Skeletal muscle tissue (tissue), 4 donors: ENCODE measurements around the gene TIMM23. TPM values are rescaled to one million over a fixed set of nuclear protein-coding genes. Genes with fewer than 3 reads are reported as not detected.
"Not testable (repeated sequence)": the region's sequence is repeated elsewhere in the genome, so short reads cannot be mapped to it uniquely, and the experiment has no call there.

Experiments
- H3K27ac ChIP-seq: one replicate; pipeline ENCODE4 v1.7.0; 2013; ENCODE audit warnings: mild to moderate bottlenecking, low read depth, low read length, inconsistent platforms
- H3K27me3 ChIP-seq, 3 donors: one replicate each; pipeline ENCODE4 v1.7.0; 2013; ENCODE audit warnings: low read length in 3 of 3; ENCODE audit not compliant: control insufficient read depth in 3 of 3, insufficient read depth in 3 of 3
- H3K36me3 ChIP-seq, 3 donors: one replicate each; pipeline ENCODE4 v1.7.0; 2013; ENCODE audit warnings: low read length in 3 of 3; ENCODE audit not compliant: control insufficient read depth in 3 of 3, insufficient read depth in 3 of 3
- H3K4me1 ChIP-seq, 3 donors: one replicate each; pipeline ENCODE4 v1.7.0; 2013; ENCODE audit warnings: low read length in 3 of 3, mild to moderate bottlenecking in 3 of 3; ENCODE audit not compliant: control insufficient read depth in 3 of 3, insufficient read depth in 3 of 3
- H3K4me3 ChIP-seq, 3 donors: one replicate each; pipeline ENCODE4 v1.7.0; 2013; ENCODE audit warnings: low read length in 3 of 3
- H3K9ac ChIP-seq, 3 donors: one replicate each; pipeline ENCODE4 v1.7.0; 2013; ENCODE audit warnings: low read length in 3 of 3, mild to moderate bottlenecking in 3 of 3, moderate library complexity in 2 of 3, low read depth in 1 of 3
- H3K9me3 ChIP-seq, 3 donors: one replicate each; pipeline ENCODE4 v1.7.0; 2013; ENCODE audit warnings: low read length in 3 of 3; ENCODE audit not compliant: control insufficient read depth in 3 of 3
- total RNA-seq: library from RNA; depleted of rRNA; stranded (reverse); fragments of >200 nt; gene quantifications from one replicate; pipeline ENCODE4 v1.2.3, GENCODE V29; 2014
- donor health status: Osteomylitis.

Gene TIMM23, protein sequence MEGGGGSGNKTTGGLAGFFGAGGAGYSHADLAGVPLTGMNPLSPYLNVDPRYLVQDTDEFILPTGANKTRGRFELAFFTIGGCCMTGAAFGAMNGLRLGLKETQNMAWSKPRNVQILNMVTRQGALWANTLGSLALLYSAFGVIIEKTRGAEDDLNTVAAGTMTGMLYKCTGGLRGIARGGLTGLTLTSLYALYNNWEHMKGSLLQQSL
- total RNA-seq: 61.6 TPM

GRCh38 chr10:45972106-45972812 is at the start of gene TIMM23:
TIMM23 (plus strand) TSS chr10:45972489; CDS start chr10:45972625, 136 bp downstream.
- Histone ChIP-seq H3K27ac (peak within 1 kb of the TSS; percentile 70), H3K9ac (peak within 1 kb of the TSS; percentile 86 to 89 (median 86)), H3K4me1 (peaks cover 6 to 17% (median 9%) of the 10 kb centered on the region in 3 donors), H3K4me3 (peak within 1 kb of the TSS; percentile 81 to 91 (median 86))
- not testable (repeated sequence) for H3K9me3 ChIP-seq, H3K36me3 ChIP-seq, H3K27me3 ChIP-seq

GRCh38 chr10:45926790-45927189 is 45.5 kb upstream of the TIMM23 start:
- not testable (repeated sequence) for H3K27ac ChIP-seq, H3K4me1 ChIP-seq, H3K36me3 ChIP-seq, H3K9me3 ChIP-seq, H3K27me3 ChIP-seq, H3K9ac ChIP-seq, H3K4me3 ChIP-seq

GRCh38 chr10:45931305-45931704 is 41.0 kb upstream of the TIMM23 start:
- not testable (repeated sequence) for H3K9ac ChIP-seq, H3K27ac ChIP-seq, H3K36me3 ChIP-seq, H3K4me1 ChIP-seq, H3K4me3 ChIP-seq, H3K27me3 ChIP-seq, H3K9me3 ChIP-seq

- H3K4me1 ChIP-seq, H3K4me3 ChIP-seq, H3K27me3 ChIP-seq, H3K9me3 ChIP-seq, H3K27ac ChIP-seq, H3K36me3 ChIP-seq, H3K9ac ChIP-seq: not testable (repeated sequence)
Observed at GRCh38 chr10:45934788-45935187, 37.5 kb upstream of the TIMM23 start.

DNA sequence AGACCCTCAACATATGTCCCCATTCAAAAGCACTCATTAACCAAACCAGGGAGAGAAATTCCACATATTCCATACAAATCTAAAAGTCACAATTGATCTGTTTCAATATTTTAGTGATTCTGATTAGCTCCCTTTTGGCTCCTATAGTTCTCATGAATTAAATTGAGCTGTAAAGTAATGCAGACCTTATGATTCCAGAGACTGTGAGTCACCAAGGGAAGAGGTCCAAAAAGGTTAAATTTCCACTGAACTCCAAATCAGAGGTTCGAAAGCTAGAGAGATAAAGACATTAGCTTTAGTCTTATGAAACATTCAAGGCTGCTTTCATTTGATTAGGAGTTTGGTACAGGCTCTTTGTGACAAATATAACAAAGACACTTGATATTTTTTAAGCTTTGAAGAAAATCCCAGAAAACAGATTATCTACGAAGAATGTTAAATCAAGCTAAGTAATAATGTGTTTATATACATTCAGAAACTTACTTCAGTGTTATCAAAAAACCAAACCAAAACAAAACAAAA is 33.1 kb upstream of the TIMM23 start:
- H3K9me3 ChIP-seq, H3K27ac ChIP-seq, H3K4me3 ChIP-seq, H3K4me1 ChIP-seq, H3K36me3 ChIP-seq, H3K27me3 ChIP-seq, H3K9ac ChIP-seq: not testable (repeated sequence)

DNA sequence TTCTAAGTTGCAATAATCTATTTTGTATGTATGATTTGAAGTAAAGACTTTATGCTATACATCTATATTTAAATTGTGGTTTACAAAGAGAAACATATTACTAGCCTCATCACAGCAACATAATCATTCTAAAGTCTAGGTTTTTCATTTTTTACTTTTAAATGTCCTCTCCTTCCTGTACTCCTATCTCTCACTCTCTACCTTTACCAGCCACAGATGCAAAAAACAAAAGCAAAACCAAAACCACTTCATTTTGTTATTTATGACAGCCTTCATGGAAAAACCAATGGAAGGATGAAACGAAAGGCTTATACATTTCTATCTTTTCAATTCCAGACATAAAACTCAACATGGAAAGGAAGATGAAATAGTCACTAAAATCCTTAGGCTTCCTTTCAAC is 31.1 kb upstream of the TIMM23 start:
- H3K9me3 ChIP-seq, H3K36me3 ChIP-seq, H3K27me3 ChIP-seq, H3K4me3 ChIP-seq, H3K9ac ChIP-seq, H3K27ac ChIP-seq, H3K4me1 ChIP-seq: not testable (repeated sequence)

- H3K36me3 ChIP-seq, H3K9ac ChIP-seq, H3K27ac ChIP-seq, H3K27me3 ChIP-seq, H3K4me3 ChIP-seq, H3K4me1 ChIP-seq, H3K9me3 ChIP-seq: not testable (repeated sequence)
Observed at GRCh38 chr10:45945476-45945875, 26.8 kb upstream of the TIMM23 start.

DNA sequence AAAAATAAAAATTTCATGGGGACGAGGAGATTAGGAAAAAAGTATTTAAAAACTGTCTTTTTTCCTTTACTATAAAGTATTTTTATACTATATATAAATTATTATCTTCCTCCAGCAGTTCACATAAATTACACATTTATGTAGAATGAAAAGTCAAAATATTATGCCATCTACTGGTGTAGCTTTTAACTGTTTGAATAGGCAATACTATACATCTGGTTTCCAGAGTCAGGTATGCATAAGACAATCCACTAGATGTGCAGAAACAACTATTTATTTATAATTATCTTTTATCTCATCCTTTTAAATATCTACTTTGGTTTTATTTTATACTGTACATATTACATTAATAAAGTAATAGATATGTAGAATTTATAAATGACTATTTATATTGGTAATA is 24.9 kb upstream of the TIMM23 start:
- H3K4me3 ChIP-seq, H3K36me3 ChIP-seq, H3K4me1 ChIP-seq, H3K27ac ChIP-seq, H3K9me3 ChIP-seq, H3K27me3 ChIP-seq, H3K9ac ChIP-seq: not testable (repeated sequence)

GRCh38 chr10:45948801-45949200 is 23.5 kb upstream of the TIMM23 start:
- H3K9me3 ChIP-seq, H3K4me1 ChIP-seq, H3K36me3 ChIP-seq, H3K27me3 ChIP-seq, H3K4me3 ChIP-seq, H3K9ac ChIP-seq, H3K27ac ChIP-seq: not testable (repeated sequence)

- H3K27ac ChIP-seq, H3K9me3 ChIP-seq, H3K27me3 ChIP-seq, H3K36me3 ChIP-seq, H3K4me3 ChIP-seq, H3K4me1 ChIP-seq, H3K9ac ChIP-seq: not testable (repeated sequence)
Observed at GRCh38 chr10:45954367-45954766, 17.9 kb upstream of the TIMM23 start.
